Neural progenitor cell (in vitro differentiated cells): ENCODE data around the gene SPSB3.

Source experiments
- CTCF ChIP-seq: fragments of 200-600 bp; sonication (generic); IDR thresholded peaks from 2 replicates; pipeline ENCODE4 v1.5.1; 2017; ENCODE audit warnings: antibody characterized with exemption, mild to moderate bottlenecking
- EZH2 ChIP-seq: fragments of 200-600 bp; sonication (generic); IDR thresholded peaks from 2 replicates; pipeline ENCODE4 v1.6.1; 2017; ENCODE audit warnings: antibody characterized with exemption, mild to moderate bottlenecking, moderate library complexity
- EZH2phosphoT487 ChIP-seq: fragments of 200-600 bp; sonication (generic); IDR thresholded peaks from 2 replicates; pipeline ENCODE4 v1.6.1; 2017; ENCODE audit warnings: antibody characterized with exemption

GRCh38 chr16:1752853-1753252 is 29.5 kb downstream of the SPSB3 start:
- TF ChIP-seq CTCF (no peak), EZH2 (no peak), EZH2phosphoT487 (no peak)
